Neural progenitor cell (in vitro differentiated cells): ENCODE measurements around the gene FMNL2.

ENCODE experiments used
- EZH2phosphoT487 ChIP-seq: fragments of 200-600 bp; sonication (generic); IDR thresholded peaks from 2 replicates; pipeline ENCODE4 v1.6.1; 2017; ENCODE audit warnings: antibody characterized with exemption
- TF ChIP-seq, protein P1 (sequence below): fragments of 200-600 bp; sonication (generic); IDR thresholded peaks from 2 replicates; pipeline ENCODE4 v1.5.1; 2017; ENCODE audit warnings: antibody characterized with exemption, mild to moderate bottlenecking

DNA sequence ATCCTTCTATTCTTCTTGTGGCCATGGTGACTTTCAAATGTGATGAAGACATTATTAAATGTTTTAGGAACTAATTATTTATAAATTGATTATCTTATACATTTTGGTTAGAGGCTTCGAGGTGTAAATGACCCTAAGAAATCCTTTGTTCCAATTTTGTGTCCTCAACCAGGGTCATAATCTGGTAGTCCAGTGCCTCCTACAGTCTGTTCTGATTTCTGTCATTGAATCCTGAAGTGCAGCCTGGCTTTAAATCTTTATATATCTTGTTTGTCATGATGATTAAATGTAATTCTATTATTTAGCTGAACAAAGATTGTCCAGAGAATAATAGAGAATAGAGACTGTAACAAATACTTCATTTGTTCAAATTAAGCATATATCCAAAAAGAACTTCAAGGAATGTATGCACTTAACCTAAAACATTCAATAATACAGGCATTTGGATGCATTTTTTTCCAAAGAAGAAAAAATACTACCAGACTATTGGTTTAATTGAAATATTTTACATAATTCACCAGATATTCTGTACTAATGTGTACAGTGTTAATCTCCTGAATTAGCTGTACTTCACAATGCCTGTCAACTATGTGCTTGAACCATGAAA, 292.5 kb downstream of the FMNL2 start:
- TF ChIP-seq, protein P1, sequence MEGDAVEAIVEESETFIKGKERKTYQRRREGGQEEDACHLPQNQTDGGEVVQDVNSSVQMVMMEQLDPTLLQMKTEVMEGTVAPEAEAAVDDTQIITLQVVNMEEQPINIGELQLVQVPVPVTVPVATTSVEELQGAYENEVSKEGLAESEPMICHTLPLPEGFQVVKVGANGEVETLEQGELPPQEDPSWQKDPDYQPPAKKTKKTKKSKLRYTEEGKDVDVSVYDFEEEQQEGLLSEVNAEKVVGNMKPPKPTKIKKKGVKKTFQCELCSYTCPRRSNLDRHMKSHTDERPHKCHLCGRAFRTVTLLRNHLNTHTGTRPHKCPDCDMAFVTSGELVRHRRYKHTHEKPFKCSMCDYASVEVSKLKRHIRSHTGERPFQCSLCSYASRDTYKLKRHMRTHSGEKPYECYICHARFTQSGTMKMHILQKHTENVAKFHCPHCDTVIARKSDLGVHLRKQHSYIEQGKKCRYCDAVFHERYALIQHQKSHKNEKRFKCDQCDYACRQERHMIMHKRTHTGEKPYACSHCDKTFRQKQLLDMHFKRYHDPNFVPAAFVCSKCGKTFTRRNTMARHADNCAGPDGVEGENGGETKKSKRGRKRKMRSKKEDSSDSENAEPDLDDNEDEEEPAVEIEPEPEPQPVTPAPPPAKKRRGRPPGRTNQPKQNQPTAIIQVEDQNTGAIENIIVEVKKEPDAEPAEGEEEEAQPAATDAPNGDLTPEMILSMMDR, result peak; percentile 59
- TF ChIP-seq EZH2phosphoT487, result no peak
